Activated CD8-positive, alpha-beta memory T cell treated with anti-CD3 and anti-CD28 coated beads for 1 hour (primary cell): Measurements from ENCODE around the gene PITPNM2.
A peak's percentile ranks its signal among the peaks of the same experiment; 100 is the strongest.

Source experiments
- DNase-seq, 2 donors: peaks; one replicate each; pipeline ENCODE4 v3.0.0-alpha.2; 2020; ENCODE audit warnings: low read depth in 1 of 2; ENCODE audit errors: extremely low read depth in 1 of 2

Gene PITPNM2

GRCh38 chr12:123150744-123151456, at the start of gene PITPNM2:
PITPNM2 (minus strand) TSS chr12:123151090; CDS start chr12:123034590, 116,500 bp downstream.
- DNase-seq = peak in 1 of 2 donors; percentile 49

GRCh38 chr12:123200414-123200813, 49.5 kb upstream of the PITPNM2 start:
- no peak for DNase-seq

DNA sequence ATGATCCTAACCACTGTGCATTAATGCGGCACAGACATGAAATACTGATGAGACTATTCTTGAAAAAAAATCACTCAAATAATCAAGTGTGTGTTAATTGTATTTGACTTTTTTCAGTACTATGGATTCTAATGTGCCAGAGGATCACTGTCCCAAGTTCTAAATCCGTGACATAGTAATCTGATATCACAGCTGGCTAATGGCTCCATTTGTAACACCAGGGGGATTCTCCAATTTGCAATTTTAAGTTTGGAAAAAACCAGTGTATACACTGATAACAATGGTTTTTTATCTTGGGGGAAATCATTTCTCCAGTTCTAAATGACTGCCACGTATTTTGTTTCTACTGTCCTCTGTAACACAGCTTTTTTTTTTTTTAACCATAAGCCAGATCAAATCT, 49.0 kb upstream of the PITPNM2 start:
- DNase-seq = no peak

DNA sequence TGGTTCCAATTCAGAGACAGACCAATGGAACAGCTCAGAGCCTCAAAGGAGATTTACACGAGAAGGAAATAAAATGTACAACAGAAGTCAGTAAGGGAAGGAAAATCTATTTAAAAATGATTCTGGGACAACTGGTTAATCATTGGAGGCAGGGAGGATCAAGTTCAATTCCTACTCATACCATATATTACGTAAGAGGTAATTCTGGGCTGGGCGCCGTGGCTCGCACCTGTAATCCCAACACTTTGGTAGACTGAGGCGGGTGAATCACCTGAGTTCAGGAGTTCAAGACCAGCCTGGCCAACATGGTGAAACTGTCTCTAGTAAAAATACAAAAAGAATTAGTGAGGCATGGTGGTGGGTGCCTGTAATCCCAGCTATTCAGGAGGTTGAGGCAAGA, 36.7 kb upstream of the PITPNM2 start:
- DNase-seq = no peak

- no peak for DNase-seq
Observed at GRCh38 chr12:123180171-123180570, 29.3 kb upstream of the PITPNM2 start.

GRCh38 chr12:123171967-123172366, 21.1 kb upstream of the PITPNM2 start:
- no peak for DNase-seq

- no peak for DNase-seq
Observed at GRCh38 chr12:123167329-123167728, 16.4 kb upstream of the PITPNM2 start.

- DNase-seq = no peak
Observed at GRCh38 chr12:123165537-123165936, 14.6 kb upstream of the PITPNM2 start.

GRCh38 chr12:123164710-123165261, 13.9 kb upstream of the PITPNM2 start:
- DNase-seq = no peak

- no peak for DNase-seq
Observed at GRCh38 chr12:123164222-123164621, 13.3 kb upstream of the PITPNM2 start.

DNA sequence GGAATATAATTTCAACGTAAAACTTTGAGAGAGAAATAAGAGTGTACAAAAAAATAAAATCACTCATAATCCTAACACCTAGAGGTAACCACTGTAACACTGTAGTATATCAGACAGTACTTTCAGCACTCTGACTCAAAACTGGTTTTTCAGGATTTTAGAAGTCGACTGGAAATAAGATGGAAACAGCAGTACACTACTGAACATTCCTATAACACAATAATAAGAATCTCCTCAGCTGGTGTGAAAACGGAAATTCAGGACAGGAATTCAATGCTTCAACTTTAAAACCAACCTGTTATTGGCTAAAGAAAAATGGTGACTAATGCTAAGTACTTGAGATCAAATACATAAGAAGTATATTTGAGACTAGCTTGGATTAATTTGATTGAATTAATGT, 12.3 kb upstream of the PITPNM2 start:
- DNase-seq = no peak

DNA sequence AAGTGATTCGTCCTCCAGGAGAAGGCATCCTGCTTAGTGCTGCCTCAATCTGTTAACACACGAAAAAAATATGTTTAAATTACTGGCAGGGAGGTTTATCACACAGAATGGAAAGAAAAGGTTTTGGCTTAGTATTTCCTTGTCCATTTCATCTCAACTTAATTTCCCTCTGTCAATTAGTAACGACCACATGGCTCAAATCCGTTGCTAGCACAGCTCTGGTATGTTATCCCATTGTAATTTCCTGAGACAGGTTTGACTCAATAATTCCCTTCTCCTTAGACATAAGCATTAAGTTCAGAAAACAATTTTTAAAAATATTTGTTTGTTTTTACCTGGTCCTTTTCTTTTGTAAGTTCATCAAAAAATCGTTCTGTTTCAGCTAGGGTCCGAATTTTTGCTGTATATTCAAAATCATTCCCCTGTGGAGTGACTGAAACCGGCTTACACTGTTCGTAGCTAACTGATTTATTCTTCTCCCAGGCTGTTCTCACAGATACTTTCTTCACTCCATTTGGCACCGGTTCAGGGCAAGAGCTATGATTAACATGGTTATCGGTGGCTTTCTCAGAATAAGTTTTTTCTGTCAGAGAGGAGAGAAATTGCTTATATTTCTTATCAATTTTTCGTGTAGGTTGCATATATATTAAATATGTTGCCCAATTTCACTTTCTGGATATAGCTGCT, 10.1 kb upstream of the PITPNM2 start:
- DNase-seq = no peak

DNA sequence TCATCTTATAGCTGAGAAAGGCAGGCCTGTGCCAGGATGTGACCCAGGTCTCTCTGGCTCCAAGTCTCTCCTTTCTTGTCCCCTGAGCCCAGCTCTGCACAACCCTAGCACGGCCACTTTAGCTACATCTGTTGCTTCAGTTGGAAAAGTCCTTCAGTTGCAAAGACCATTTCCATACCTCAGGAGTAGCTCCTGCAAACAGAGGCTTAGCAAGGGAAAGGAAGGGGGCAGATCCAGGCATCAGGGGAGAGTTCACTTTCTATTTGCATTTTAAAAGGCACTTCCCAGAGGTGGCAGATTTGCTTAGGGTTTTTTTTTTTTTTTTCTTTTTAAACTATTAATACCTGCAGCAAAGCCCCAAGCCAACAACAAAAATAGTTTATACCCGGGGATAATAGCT, 3.0 kb upstream of the PITPNM2 start:
- no peak for DNase-seq

DNA sequence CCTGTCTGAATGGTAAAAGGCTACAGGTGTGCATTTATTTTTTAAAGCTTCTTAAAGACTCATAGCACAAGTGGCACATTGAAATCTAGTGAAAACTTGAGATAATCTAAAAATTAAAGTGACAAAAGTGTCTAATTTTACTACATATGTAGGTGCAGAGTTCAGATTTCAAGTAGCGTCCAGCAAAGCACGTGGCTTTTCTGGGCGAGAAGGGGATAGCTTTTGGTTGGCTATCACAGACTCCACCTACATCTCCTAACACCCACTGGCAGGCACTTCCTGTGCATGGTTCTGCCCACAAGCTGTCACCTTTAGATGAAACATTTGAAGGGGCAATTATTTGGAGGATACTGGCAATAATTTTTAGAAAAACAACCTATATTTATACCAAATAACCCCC, 1.9 kb upstream of the PITPNM2 start:
- no peak for DNase-seq

- DNase-seq = no peak
Observed at GRCh38 chr12:123151457-123152454, 866 bp upstream of the PITPNM2 start.

DNA sequence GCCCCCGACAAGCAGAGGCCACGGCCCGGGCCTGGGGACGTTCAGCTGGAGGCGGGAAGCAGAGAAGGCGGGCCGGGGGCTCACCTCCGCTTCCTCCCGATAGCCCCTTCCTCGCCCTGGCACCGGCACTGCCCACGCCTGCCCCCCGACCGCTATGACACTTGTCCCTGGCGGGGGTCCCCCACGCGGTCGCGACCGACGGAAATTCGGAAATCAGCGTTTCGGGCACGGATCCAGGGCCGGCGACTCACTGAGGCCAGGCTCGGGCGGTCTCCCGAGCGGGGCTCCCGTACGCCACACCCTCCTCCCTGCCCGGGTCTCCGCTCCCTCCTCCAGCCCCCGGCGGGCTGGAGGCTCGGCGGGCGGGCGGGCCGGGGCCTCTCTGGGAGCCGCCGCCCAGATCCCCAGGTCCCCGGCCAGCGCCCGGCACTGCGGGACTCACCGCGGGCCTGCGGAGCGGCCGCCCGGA, 581 bp downstream of the PITPNM2 start:
- peak in 1 of 2 donors; percentile 12 for DNase-seq

GRCh38 chr12:123149501-123150274, 1.2 kb downstream of the PITPNM2 start:
- no peak for DNase-seq

DNA sequence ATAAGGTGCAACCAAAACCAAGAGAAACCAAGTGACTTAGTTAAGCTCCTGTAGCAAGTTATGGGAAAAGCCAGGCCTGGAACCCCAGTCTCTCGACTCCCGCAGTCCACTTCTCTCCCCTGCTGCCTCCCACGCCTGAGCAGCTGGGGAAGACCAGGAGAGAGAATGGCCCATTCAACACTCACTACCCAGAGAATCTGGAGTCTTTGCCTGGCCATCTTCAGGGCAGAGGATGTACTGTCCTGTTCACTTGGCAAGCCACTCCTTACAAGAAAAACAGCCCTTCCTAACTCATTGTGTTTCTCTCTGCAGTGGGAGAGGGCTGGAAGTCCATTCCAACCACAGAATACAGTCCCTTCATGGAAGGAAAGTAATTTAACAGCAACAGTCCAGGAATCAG, 1.8 kb downstream of the PITPNM2 start:
- DNase-seq = no peak

GRCh38 chr12:123148655-123149054, 2.2 kb downstream of the PITPNM2 start:
- DNase-seq = no peak

- DNase-seq = no peak
Observed at GRCh38 chr12:123148223-123148622, 2.7 kb downstream of the PITPNM2 start.
